OCI-LY7 (cell line): ENCODE measurements around the gene PMM2. TPM values are rescaled to one million over a fixed set of nuclear protein-coding genes. Genes with fewer than 3 reads are reported as not detected.

ENCODE experiments used
- BruUV-seq: library from RNA; stranded (reverse); fragments of 400-500 nt; replicated peaks from 2 replicates; lab custom pipeline; 2021; lab: Mats Ljungman, UMichigan
- CTCF ChIA-PET: fragments of 300-600 bp; sonication (Branson Sonifier 250); formaldehyde crosslinking; loops from one replicate; lab custom pipeline; 2022; ENCODE audit warnings: antibody characterized with exemption; ENCODE audit not compliant: unreplicated experiment; lab: Charles Lee
- POLR2A ChIA-PET: fragments of 300-600 bp; sonication (Branson Sonifier 250); formaldehyde crosslinking; loops from one replicate; lab custom pipeline; 2022; ENCODE audit warnings: antibody characterized with exemption; lab: Charles Lee
- DNase-seq: peaks from one replicate; pipeline ENCODE4 v3.0.0-alpha.2; 2015; ENCODE audit warnings: low spot score
- H2AFZ ChIP-seq: fragments of 200-600 bp; sonication (generic), shearing (Covaris generic); 2 replicates; pipeline ENCODE4 v1.6.1; 2014; ENCODE audit warnings: mild to moderate bottlenecking, antibody characterized with exemption, low read length, moderate library complexity
- H3K27ac ChIP-seq: fragments of 200-600 bp; sonication (generic); 2 replicates; pipeline ENCODE4 v1.5.1; 2014; ENCODE audit warnings: mixed run types, low read depth, mild to moderate bottlenecking, moderate library complexity, low read length, inconsistent platforms; ENCODE audit not compliant: poor library complexity, severe bottlenecking
- H3K36me3 ChIP-seq: fragments of 200-600 bp; sonication (generic); 2 replicates; pipeline ENCODE4 v1.6.1; 2014; ENCODE audit warnings: mild to moderate bottlenecking, antibody characterized with exemption, low read length, moderate library complexity, mixed read lengths; ENCODE audit not compliant: insufficient read depth
- H3K4me1 ChIP-seq: fragments of 200-600 bp; sonication (generic); 2 replicates; pipeline ENCODE4 v1.5.1; 2014; ENCODE audit warnings: mild to moderate bottlenecking, low read length; ENCODE audit not compliant: insufficient read depth, poor library complexity, severe bottlenecking
- H3K4me2 ChIP-seq: fragments of 200-600 bp; sonication (generic); 2 replicates; pipeline ENCODE4 v1.6.1; 2014; ENCODE audit warnings: mild to moderate bottlenecking, low read length
- H3K4me3 ChIP-seq: fragments of 200-600 bp; sonication (generic); 2 replicates; pipeline ENCODE4 v1.5.1; 2014; ENCODE audit warnings: mild to moderate bottlenecking, low read depth, low read length; ENCODE audit not compliant: poor library complexity, severe bottlenecking
- H3K79me2 ChIP-seq: fragments of 200-600 bp; sonication (generic); 2 replicates; pipeline ENCODE4 v1.6.1; 2016; ENCODE audit warnings: low read depth, mild to moderate bottlenecking, low read length, moderate library complexity, mixed read lengths; ENCODE audit not compliant: insufficient read depth
- H3K9me2 ChIP-seq: fragments of 200-600 bp; sonication (generic); 2 replicates; pipeline ENCODE4 v1.6.1; 2016; ENCODE audit warnings: mild to moderate bottlenecking, low read length, mixed read lengths; ENCODE audit not compliant: insufficient read depth
- H3K9me3 ChIP-seq: fragments of 200-600 bp; sonication (generic); 2 replicates; pipeline ENCODE4 v1.6.1; 2014; ENCODE audit warnings: mild to moderate bottlenecking, mixed run types, low read length, mixed read lengths
- H4K20me1 ChIP-seq: fragments of 200-600 bp; sonication (generic); 2 replicates; pipeline ENCODE4 v1.6.1; 2014; ENCODE audit warnings: mild to moderate bottlenecking, antibody characterized with exemption, low read length, moderate library complexity, mixed read lengths; ENCODE audit not compliant: insufficient read depth
- CTCF ChIP-seq: fragments of 200-600 bp; sonication (generic); conservative IDR thresholded peaks from 2 replicates; pipeline ENCODE4 v1.5.1; 2014; ENCODE audit warnings: mild to moderate bottlenecking, antibody characterized with exemption, low read length, moderate library complexity, mixed read lengths
- intact Hi-C: fragments of 100-400 bp; cut with micrococcal nuclease; formaldehyde crosslinking; loops from one replicate; pipeline ENCODE4 v1.10.0; 2022; ENCODE audit not compliant: unreplicated experiment
- total RNA-seq, 2 experiments: library from RNA; depleted of rRNA in 1 of 2; stranded (reverse); fragments of >200 nt in 1 of 2; shearing (Covaris generic) in 1 of 2; gene quantifications; 2 replicates each; pipeline ENCODE4 v1.2.3, GENCODE V29; 2014 to 2022

Gene PMM2
- total RNA-seq, 2 experiments from 2014 or later = 39.1 to 53.9 TPM

GRCh38 chr16:8898660-8899318 is 101.2 kb downstream of the PMM2 start:
- Histone ChIP-seq H3K4me3 (no peak overlapping the region), H3K36me3 (peaks cover 91% of the 10 kb centered on the region), H2AFZ (no peak overlapping the region), H3K9me2 (no peaks in the 10 kb centered on the region), H3K4me2 (no peak overlapping the region), H3K79me2 (no peaks in the 10 kb centered on the region), H3K4me1 (no peaks in the 10 kb centered on the region), H3K27ac (no peak overlapping the region), H4K20me1 (no peaks in the 10 kb centered on the region), H3K9me3 (no peaks in the 10 kb centered on the region)
- POLR2A ChIA-PET = interaction anchor here (0.7 kb wide), 1 partner anchor 96 kb away, joined by 3 read pairs; no protein-coding TSS in a partner anchor
- TF ChIP-seq CTCF = no peak
- intact Hi-C loops = no loop called here
- CTCF ChIA-PET = no interaction called here
- no peak for DNase-seq
- BruUV-seq = no TSS peak

Other genes starting within 250 kb of the PMM2 start
- gene TMEM114, start 207.3 kb upstream of the PMM2 start, total RNA-seq (2014; rRNA removed; shearing (Covaris generic)) = not detected in 2 replicates
- gene TMEM114, start 207.3 kb upstream of the PMM2 start, total RNA-seq (2022) = not detected in 2 replicates
- 17.7 and 22.4 TPM in 2 replicates for gene METTL22, start 176.1 kb upstream of the PMM2 start, total RNA-seq (2014; rRNA removed; shearing (Covaris generic))
- 55.0 and 55.2 TPM in 2 replicates for gene METTL22, start 176.1 kb upstream of the PMM2 start, total RNA-seq (2022)
- gene ABAT, start 123.2 kb upstream of the PMM2 start, total RNA-seq (2014; rRNA removed; shearing (Covaris generic)) = 2.0 and 6.2 TPM in 2 replicates
- gene ABAT, start 123.2 kb upstream of the PMM2 start, total RNA-seq (2022) = 4.1 and 6.7 TPM in 2 replicates
- 8.5 and 11.7 TPM in 2 replicates for gene TMEM186, start 200 bp upstream of the PMM2 start, total RNA-seq (2014; rRNA removed; shearing (Covaris generic))
- gene TMEM186, start 200 bp upstream of the PMM2 start, total RNA-seq (2022) = 16.5 and 18.1 TPM in 2 replicates
- gene CARHSP1, start 71.2 kb downstream of the PMM2 start, total RNA-seq (2014; rRNA removed; shearing (Covaris generic)) = 236 and 241 TPM in 2 replicates
- gene CARHSP1, start 71.2 kb downstream of the PMM2 start, total RNA-seq (2022) = 156 and 173 TPM in 2 replicates
- not detected in 2 replicates for gene LITAFD, start 84.5 kb downstream of the PMM2 start, total RNA-seq (2014; rRNA removed; shearing (Covaris generic))
- not detected in 2 replicates for gene LITAFD, start 84.5 kb downstream of the PMM2 start, total RNA-seq (2022)
- 46.4 and 61.5 TPM in 2 replicates for gene USP7, start 166.1 kb downstream of the PMM2 start, total RNA-seq (2014; rRNA removed; shearing (Covaris generic))
- gene USP7, start 166.1 kb downstream of the PMM2 start, total RNA-seq (2022) = 127 and 132 TPM in 2 replicates